Activated CD4-positive, alpha-beta T cell treated with anti-CD3 and anti-CD28 coated beads for 36 hours (primary cell): ENCODE measurements around the gene RFPL2. TPM values are rescaled to one million over a fixed set of nuclear protein-coding genes. Genes with fewer than 3 reads are reported as not detected.
"Not testable (repeated sequence)": the region's sequence is repeated elsewhere in the genome, so short reads cannot be mapped to it uniquely, and the experiment has no call there.

Experiments
- ATAC-seq: fragments of 200-7000 bp; cut with Tn5 transposase; one replicate; pipeline ENCODE4 v1.10.0; 2021; ENCODE audit warnings: mild to moderate bottlenecking, moderate library complexity
- CTCF ChIA-PET: fragments of 350-600 bp; sonication (Branson Sonifier 250); formaldehyde crosslinking; loops from one replicate; lab custom pipeline; 2021; ENCODE audit warnings: antibody characterized with exemption; lab: Charles Lee
- POLR2A ChIA-PET: fragments of 350-600 bp; sonication (Branson Sonifier 250); formaldehyde crosslinking; loops from one replicate; lab custom pipeline; 2021; ENCODE audit warnings: antibody characterized with exemption, inconsistent platforms; lab: Charles Lee
- DNase-seq: peaks from one replicate; pipeline ENCODE4 v3.0.0-alpha.2; 2020
- H3K27ac Mint-ChIP-seq: one replicate; pipeline ENCODE4 v1.8.0; 2021; ENCODE audit warnings: mixed read lengths
- H3K27me3 Mint-ChIP-seq: one replicate; pipeline ENCODE4 v1.8.0; 2021; ENCODE audit warnings: mixed read lengths
- H3K36me3 Mint-ChIP-seq: one replicate; pipeline ENCODE4 v1.8.0; 2021; ENCODE audit warnings: low read depth, mixed read lengths
- H3K4me1 Mint-ChIP-seq: one replicate; pipeline ENCODE4 v1.8.0; 2021; ENCODE audit warnings: mixed read lengths
- H3K4me3 Mint-ChIP-seq: one replicate; pipeline ENCODE4 v1.8.0; 2021; ENCODE audit warnings: mild to moderate bottlenecking, moderate library complexity, mixed read lengths
- H3K9me3 Mint-ChIP-seq: one replicate; pipeline ENCODE4 v1.8.0; 2021; ENCODE audit warnings: low read depth, mixed read lengths
- intact Hi-C, 2 experiments: fragments of 100-400 bp; cut with DNase I in 1 of 2; cut with micrococcal nuclease in 1 of 2; formaldehyde crosslinking; loops; one replicate each; pipeline versions ENCODE4 v1.14.2 to v1.15.1; 2022 to 2024; cut with DNase I, micrococcal nuclease
- total RNA-seq, 2 experiments: library from RNA; stranded (reverse); gene quantifications; one replicate each; pipeline ENCODE4 v1.2.3, GENCODE V29; 2021

Gene RFPL2
- total RNA-seq, 2 experiments from 2014 or later: not detected

- H3K4me3 Mint-ChIP-seq, ATAC-seq, DNase-seq, H3K9me3 Mint-ChIP-seq, intact Hi-C loops, CTCF ChIA-PET, H3K4me1 Mint-ChIP-seq, H3K27ac Mint-ChIP-seq, H3K27me3 Mint-ChIP-seq, POLR2A ChIA-PET, H3K36me3 Mint-ChIP-seq: not testable (repeated sequence)
Observed at GRCh38 chr22:32191021-32191420, 13.9 kb downstream of the RFPL2 start.

GRCh38 chr22:32185821-32186220, 19.1 kb downstream of the RFPL2 start:
- Mint-ChIP-seq H3K4me1 (no peaks in the 10 kb centered on the region), H3K9me3 (no peaks in the 10 kb centered on the region), H3K27ac (no peak overlapping the region), H3K4me3 (no peak overlapping the region), H3K36me3 (no peaks in the 10 kb centered on the region), H3K27me3 (peaks cover 4% of the 10 kb centered on the region)
- ATAC-seq (no peak), DNase-seq (no peak)
- CTCF ChIA-PET: no interaction called here
- POLR2A ChIA-PET: no interaction called here
- intact Hi-C loops: no loop called here

GRCh38 chr22:32183625-32184024, 21.2 kb downstream of the RFPL2 start:
- ChIA-PET POLR2A (no interaction called here), CTCF (no interaction called here)
- H3K36me3 Mint-ChIP-seq: no peaks in the 10 kb centered on the region
- no peak overlapping the region for H3K4me3 Mint-ChIP-seq
- H3K9me3 Mint-ChIP-seq: no peaks in the 10 kb centered on the region
- H3K4me1 Mint-ChIP-seq: no peaks in the 10 kb centered on the region
- ATAC-seq (no peak), DNase-seq (no peak)
- intact Hi-C loops: no loop called here
- peaks cover 5% of the 10 kb centered on the region for H3K27me3 Mint-ChIP-seq
- H3K27ac Mint-ChIP-seq: no peak overlapping the region

- H3K4me1 Mint-ChIP-seq: no peaks in the 10 kb centered on the region
- POLR2A ChIA-PET: no interaction called here
- no peaks in the 10 kb centered on the region for H3K9me3 Mint-ChIP-seq
- ATAC-seq (no peak), DNase-seq (no peak)
- no peak overlapping the region for H3K27ac Mint-ChIP-seq
- intact Hi-C loops: no loop called here
- peaks cover 19% of the 10 kb centered on the region for H3K27me3 Mint-ChIP-seq
- CTCF ChIA-PET: no interaction called here
- H3K36me3 Mint-ChIP-seq: no peaks in the 10 kb centered on the region
- no peak overlapping the region for H3K4me3 Mint-ChIP-seq
Observed at GRCh38 chr22:32181043-32181442, 23.8 kb downstream of the RFPL2 start.

GRCh38 chr22:32177221-32177765, 27.6 kb downstream of the RFPL2 start:
- intact Hi-C loops: no loop called here
- POLR2A ChIA-PET: no interaction called here
- H3K4me3 Mint-ChIP-seq: no peak overlapping the region
- no peaks in the 10 kb centered on the region for H3K9me3 Mint-ChIP-seq
- peaks cover 28% of the 10 kb centered on the region for H3K27me3 Mint-ChIP-seq
- no peaks in the 10 kb centered on the region for H3K36me3 Mint-ChIP-seq
- CTCF ChIA-PET: no interaction called here
- no peaks in the 10 kb centered on the region for H3K4me1 Mint-ChIP-seq
- H3K27ac Mint-ChIP-seq: no peak overlapping the region
- DNase-seq (no peak), ATAC-seq (no peak)

- POLR2A ChIA-PET: no interaction called here
- H3K27me3 Mint-ChIP-seq: peaks cover 28% of the 10 kb centered on the region
- CTCF ChIA-PET: no interaction called here
- no peaks in the 10 kb centered on the region for H3K4me1 Mint-ChIP-seq
- intact Hi-C loops: no loop called here
- H3K36me3 Mint-ChIP-seq: no peaks in the 10 kb centered on the region
- H3K9me3 Mint-ChIP-seq: no peaks in the 10 kb centered on the region
- H3K27ac Mint-ChIP-seq: no peak overlapping the region
- H3K4me3 Mint-ChIP-seq: no peak overlapping the region
- DNase-seq (peak; percentile 31), ATAC-seq (peak; percentile 42)
Observed at GRCh38 chr22:32175683-32176644, 28.9 kb downstream of the RFPL2 start.

GRCh38 chr22:32175115-32175514, 29.8 kb downstream of the RFPL2 start:
- ATAC-seq (no peak), DNase-seq (no peak)
- ChIA-PET POLR2A (no interaction called here), CTCF (no interaction called here)
- intact Hi-C loops: no loop called here
- H3K27ac Mint-ChIP-seq: no peak overlapping the region
- peaks cover 28% of the 10 kb centered on the region for H3K27me3 Mint-ChIP-seq
- H3K4me1 Mint-ChIP-seq: no peaks in the 10 kb centered on the region
- H3K4me3 Mint-ChIP-seq: no peak overlapping the region
- no peaks in the 10 kb centered on the region for H3K9me3 Mint-ChIP-seq
- H3K36me3 Mint-ChIP-seq: no peaks in the 10 kb centered on the region

GRCh38 chr22:32165681-32166080, 39.2 kb downstream of the RFPL2 start:
- Mint-ChIP-seq H3K9me3 (no peaks in the 10 kb centered on the region), H3K27ac (no peak overlapping the region), H3K4me1 (no peaks in the 10 kb centered on the region), H3K27me3 (peaks cover 2% of the 10 kb centered on the region), H3K36me3 (no peaks in the 10 kb centered on the region), H3K4me3 (no peak overlapping the region)
- ATAC-seq: no peak
- DNase-seq: no peak
- CTCF ChIA-PET: no interaction called here
- POLR2A ChIA-PET: no interaction called here
- intact Hi-C loops: no loop called here

- POLR2A ChIA-PET: no interaction called here
- Mint-ChIP-seq H3K36me3 (no peaks in the 10 kb centered on the region), H3K9me3 (no peaks in the 10 kb centered on the region), H3K27ac (no peak overlapping the region), H3K27me3 (peaks cover 2% of the 10 kb centered on the region), H3K4me1 (no peaks in the 10 kb centered on the region), H3K4me3 (no peak overlapping the region)
- ATAC-seq (no peak), DNase-seq (no peak)
- CTCF ChIA-PET: no interaction called here
- intact Hi-C loops: no loop called here
Observed at GRCh38 chr22:32164075-32164860, 40.6 kb downstream of the RFPL2 start.

- ATAC-seq, H3K9me3 Mint-ChIP-seq, H3K27me3 Mint-ChIP-seq, DNase-seq, intact Hi-C loops, H3K4me3 Mint-ChIP-seq, H3K4me1 Mint-ChIP-seq, POLR2A ChIA-PET, H3K27ac Mint-ChIP-seq, H3K36me3 Mint-ChIP-seq, CTCF ChIA-PET: not testable (repeated sequence)
Observed at GRCh38 chr22:32160411-32160810, 44.5 kb downstream of the RFPL2 start.

- H3K4me1 Mint-ChIP-seq: no peaks in the 10 kb centered on the region
- H3K36me3 Mint-ChIP-seq: no peaks in the 10 kb centered on the region
- ATAC-seq: no peak
- no peaks in the 10 kb centered on the region for H3K9me3 Mint-ChIP-seq
- H3K27ac Mint-ChIP-seq: no peak within 1 kb of the TSS
- ChIA-PET POLR2A (no interaction called here), CTCF (no interaction called here)
- H3K4me3 Mint-ChIP-seq: no peak within 1 kb of the TSS
- intact Hi-C loops: no loop called here
- peaks cover 3% of the 10 kb centered on the region for H3K27me3 Mint-ChIP-seq
- DNase-seq: no peak
Observed at GRCh38 chr22:32158712-32159533, 46.0 kb downstream of the RFPL2 start, which contains the start of gene C22orf42. TSS of gene C22orf42 (minus strand) at chr22:32159303. CDS start at chr22:32159215, 88 bp downstream.
